PC-9 (cell line): Measurements from ENCODE around the gene HPCAL1.

Experiments used
- CTCF ChIP-seq: fragments of 200-600 bp; sonication (generic); conservative IDR thresholded peaks from 2 replicates; pipeline ENCODE4 v1.6.1; 2017; ENCODE audit warnings: mixed run types, antibody characterized with exemption, mild to moderate bottlenecking, moderate library complexity
- EZH2 ChIP-seq: fragments of 200-600 bp; sonication (generic); IDR thresholded peaks from 2 replicates; pipeline ENCODE4 v1.8.0; 2017; ENCODE audit warnings: antibody characterized with exemption, low read depth

- TF ChIP-seq CTCF = no peak
- no peak for TF ChIP-seq EZH2
Observed at GRCh38 chr2:10285191-10285555, 17.5 kb upstream of the HPCAL1 start.
